K562 (cell line): ENCODE measurements around the gene UBE2S. TPM values are rescaled to one million over a fixed set of nuclear protein-coding genes. Genes with fewer than 3 reads are reported as not detected.
A peak's percentile ranks its signal among the peaks of the same experiment; 100 is the strongest.

Source experiments
- CGGBP1 ChIP-seq: fragments of 250-450 bp; sonication (Bioruptor Pico); IDR thresholded peaks from 2 replicates; pipeline ENCODE4 v1.9.0; 2021; ENCODE audit warnings: mild to moderate bottlenecking
- CXXC5 ChIP-seq: fragments of 250-450 bp; sonication (Bioruptor Pico); IDR thresholded peaks from 2 replicates; pipeline ENCODE4 v1.8.0; 2022; ENCODE audit warnings: inconsistent platforms, mild to moderate bottlenecking, moderate library complexity
- DMBX1 ChIP-seq: fragments of 250-450 bp; sonication (Bioruptor Pico); IDR thresholded peaks from 2 replicates; pipeline ENCODE4 v1.8.0; 2022; ENCODE audit warnings: inconsistent platforms, mild to moderate bottlenecking, moderate library complexity, borderline replicate concordance
- ETV6 ChIP-seq, 3 experiments: fragments of 150-350 bp in 1 of 3; sonication (generic) in 1 of 3; formaldehyde crosslinking in 1 of 3; IDR thresholded peaks; 2 replicates each; pipeline versions ENCODE4 v1.6.1 to v1.8.0; 2014 to 2022; ENCODE audit warnings: borderline replicate concordance in 2 of 3, low read depth in 2 of 3, antibody characterized with exemption in 1 of 3, low read length in 1 of 3, mild to moderate bottlenecking in 1 of 3, missing genetic modification reagents in 1 of 3
- GABPB1 ChIP-seq: sonication (generic); formaldehyde crosslinking; IDR thresholded peaks from 2 replicates; pipeline ENCODE4 v1.8.0; 2022; ENCODE audit warnings: mild to moderate bottlenecking, missing genetic modification reagents
- GATAD2B ChIP-seq: fragments of 450-650 bp; IDR thresholded peaks from 2 replicates; pipeline ENCODE4 v1.6.1; 2017; ENCODE audit warnings: mild to moderate bottlenecking, borderline replicate concordance
- GTF2A2 ChIP-seq: IDR thresholded peaks from 2 replicates; pipeline ENCODE4 v1.6.1; 2016; ENCODE audit warnings: mild to moderate bottlenecking, missing genetic modification characterization, missing compliant biosample characterization
- GTF2F1 ChIP-seq: IDR thresholded peaks from 2 replicates; pipeline ENCODE4 v1.6.1; 2011; ENCODE audit warnings: low read depth, low read length, improper control_type of control experiment
- HDGF ChIP-seq: fragments of 450-650 bp; IDR thresholded peaks from 2 replicates; pipeline ENCODE4 v1.6.1; 2016
- HEY1 ChIP-seq: fragments of 250-450 bp; sonication (Bioruptor Pico); IDR thresholded peaks from 2 replicates; pipeline ENCODE4 v1.5.0; 2020; ENCODE audit warnings: mild to moderate bottlenecking, moderate library complexity, borderline replicate concordance
- HNRNPL ChIP-seq: fragments of 200-400 bp; formaldehyde crosslinking; IDR thresholded peaks from 2 replicates; pipeline ENCODE4 v1.6.1; 2017; ENCODE audit warnings: low read depth, mild to moderate bottlenecking, low read length
- JUND ChIP-seq, 2 experiments: IDR thresholded peaks; 2 replicates in 1 of 2; 3 replicates in 1 of 2; pipeline ENCODE4 v1.6.1; 2011; ENCODE audit warnings: borderline replicate concordance in 2 of 2, low read depth in 2 of 2, low read length in 2 of 2, improper control_type of control experiment in 1 of 2, missing biosample characterization in 1 of 2, missing genetic modification characterization in 1 of 2, missing genetic modification reagents in 1 of 2
- KLF6 ChIP-seq: fragments of 250-450 bp; sonication (Bioruptor Pico); IDR thresholded peaks from 2 replicates; pipeline ENCODE4 v1.4.0; 2020; ENCODE audit warnings: mild to moderate bottlenecking, moderate library complexity, borderline replicate concordance
- MCM2 ChIP-seq: fragments of 450-650 bp; IDR thresholded peaks from 2 replicates; pipeline ENCODE4 v1.6.1; 2017; ENCODE audit warnings: low read depth, mild to moderate bottlenecking
- MYBL2 ChIP-seq, 2 experiments: fragments of 450-650 bp in 1 of 2; sonication (generic) in 1 of 2; formaldehyde crosslinking in 1 of 2; IDR thresholded peaks; 2 replicates each; pipeline versions ENCODE4 v1.6.1 to v1.8.1; 2017 to 2022; ENCODE audit warnings: borderline replicate concordance in 1 of 2, inconsistent platforms in 1 of 2, low read depth in 1 of 2, mild to moderate bottlenecking in 1 of 2, missing genetic modification reagents in 1 of 2, moderate library complexity in 1 of 2
- NFE2 ChIP-seq: IDR thresholded peaks from 2 replicates; pipeline ENCODE4 v1.6.1; 2014; ENCODE audit warnings: antibody characterized with exemption, low read depth
- PRMT5 ChIP-seq: sonication (generic); formaldehyde crosslinking; IDR thresholded peaks from 2 replicates; pipeline ENCODE4 v1.5.0; 2020; ENCODE audit warnings: missing genetic modification reagents
- PTBP1 ChIP-seq: fragments of 200-400 bp; formaldehyde crosslinking; IDR thresholded peaks from 2 replicates; pipeline ENCODE4 v1.6.1; 2017; ENCODE audit warnings: low read depth, low read length
- RHOXF2B ChIP-seq: fragments of 250-450 bp; sonication (Bioruptor Pico); conservative IDR thresholded peaks from 2 replicates; pipeline ENCODE4 v1.5.1; 2021
- SMARCA5 ChIP-seq: fragments of 450-650 bp; IDR thresholded peaks from 2 replicates; pipeline ENCODE4 v1.6.1; 2016
- SNRNP70 ChIP-seq: fragments of 200-400 bp; formaldehyde crosslinking; optimal IDR thresholded peaks from 2 replicates; pipeline ENCODE3; 2017; ENCODE audit warnings: low read depth, low read length
- SRSF1 ChIP-seq: fragments of 200-400 bp; formaldehyde crosslinking; IDR thresholded peaks from 2 replicates; pipeline ENCODE4 v1.6.1; 2017; ENCODE audit warnings: mild to moderate bottlenecking, low read depth, low read length, moderate library complexity
- XRCC5 ChIP-seq: fragments of 200-400 bp; formaldehyde crosslinking; IDR thresholded peaks from 2 replicates; pipeline ENCODE4 v1.6.1; 2017; ENCODE audit warnings: low read depth, mild to moderate bottlenecking, low read length
- ZBTB1 ChIP-seq: sonication (generic); formaldehyde crosslinking; IDR thresholded peaks from 2 replicates; pipeline ENCODE4 v1.8.1; 2023; ENCODE audit warnings: missing genetic modification reagents, low read depth, mild to moderate bottlenecking, borderline replicate concordance
- ZBTB2 ChIP-seq: fragments of 450-650 bp; IDR thresholded peaks from 2 replicates; pipeline ENCODE4 v1.6.1; 2016; ENCODE audit warnings: antibody characterized with exemption
- ZKSCAN3 ChIP-seq: fragments of 250-450 bp; sonication (Bioruptor Pico); IDR thresholded peaks from 2 replicates; pipeline ENCODE4 v1.4.0; 2020
- ZNF143 ChIP-seq: sonication (generic); formaldehyde crosslinking; IDR thresholded peaks from 2 replicates; pipeline ENCODE4 v1.9.0; 2022; ENCODE audit warnings: mild to moderate bottlenecking, missing genetic modification reagents
- ZNF589 ChIP-seq: fragments of 200-800 bp; sonication (Bioruptor generic); IDR thresholded peaks from 2 replicates; pipeline ENCODE4 v1.6.1; 2016; ENCODE audit warnings: low read depth, missing genetic modification characterization, missing compliant biosample characterization
- polyA plus RNA-seq, 8 experiments: library from polyadenylated mRNA; depleted of rRNA in 4 of 8; stranded (reverse) in 5 of 8; unstranded in 3 of 8; fragments of >200 nt; fragmentation: Nextera tagmentation in 2 of 8; fragmentation: Illumina TruSeq in 1 of 8; extraction: Ambion mirVana in 2 of 8; extraction: Trizol in 1 of 8; gene quantifications; 2 replicates each; pipeline versions ENCODE4 v1.2.1 to v1.2.3, GENCODE V29; 2011 to 2014; ENCODE audit warnings: inconsistent platforms in 1 of 8, missing spikeins in 1 of 8
- total RNA-seq, 7 experiments: library from RNA; depleted of rRNA in 6 of 7; stranded (reverse); fragments of >200 nt in 6 of 7; fragmentation: Illumina TruSeq in 2 of 7; extraction: Trizol in 2 of 7; gene quantifications; 2 replicates each; pipeline versions ENCODE4 v1.2.1 to v1.2.3, GENCODE V29; 2011 to 2021; ENCODE audit warnings: low replicate concordance in 1 of 7

UBE2S gene
- total and polyA plus RNA-seq, 9 of the 15 experiments (the other 6 are each of a cell fraction or from before 2014, with no cell fraction given) = 1.5 to 1,305 (median 157) TPM

- TF ChIP-seq ZBTB2 (0 out of 2 replicates have a peak, but pooled peaks have one; percentile 33), CGGBP1 (CRISPR knock-in tag) (no peak), GTF2A2 (tag) (no peak), XRCC5 (peak; percentile 81; the same call in 1 of the 2 replicates), GTF2F1 (no peak), JUND (IDR thresholded peaks at IDR 0.05; ENCODE audit: borderline replicate concordance, low read depth, low read length) (0 out of 2 replicates have a peak, but pooled peaks have one; percentile 8), JUND (tag; IDR thresholded peaks at IDR 0.05; ENCODE audit: borderline replicate concordance, low read depth, low read length) (peak; percentile 58; the same call in 1 of the 3 replicates), ZKSCAN3 (CRISPR knock-in tag) (no peak), ZNF143 (CRISPR knock-in tag) (no peak), GABPB1 (CRISPR knock-in tag) (peak; percentile 68), CXXC5 (CRISPR knock-in tag) (peak; percentile 68), SMARCA5 (no peak), HNRNPL (no peak), KLF6 (CRISPR knock-in tag) (no peak), HEY1 (no peak), MYBL2 (IDR thresholded peaks at IDR 0.05; ENCODE audit: low read depth) (no peak), MYBL2 (CRISPR knock-in tag; IDR thresholded peaks at IDR 0.05; ENCODE audit: borderline replicate concordance) (no peak), PTBP1 (no peak), DMBX1 (CRISPR knock-in tag) (peak; percentile 82; the same call in 1 of the 2 replicates), RHOXF2B (CRISPR knock-in tag) (no peak), MCM2 (no peak), PRMT5 (CRISPR knock-in tag) (peak; percentile 80; the same call in 1 of the 2 replicates), NFE2 (no peak), ETV6 (IDR thresholded peaks at IDR 0.05; ENCODE audit: borderline replicate concordance in 1 of 2, low read depth in 2 of 2, low read length in 1 of 2) (no peak), ETV6 (CRISPR knock-in tag; IDR thresholded peaks at IDR 0.05; ENCODE audit: borderline replicate concordance) (no peak), HDGF (no peak), SNRNP70 (no peak), SRSF1 (no peak), GATAD2B (no peak), ZBTB1 (CRISPR knock-in tag) (no peak), ZNF589 (CRISPR knock-in tag) (0 out of 2 replicates have a peak, but pooled peaks have one; percentile 66)
Observed at GRCh38 chr19:55437410-55437809, 29.8 kb upstream of the UBE2S start (continued).
